PC-9 (cell line): ENCODE results near the gene GLYAT. TPM values are rescaled to one million over a fixed set of nuclear protein-coding genes. Genes with fewer than 3 reads are reported as not detected.

Experiments used
- BruUV-seq: library from RNA; stranded (reverse); fragments of 400-500 nt; replicated peaks from 2 replicates; lab custom pipeline; 2021; lab: Mats Ljungman, UMichigan
- CTCF ChIA-PET: fragments of 300-600 bp; sonication (Branson Sonifier 250); formaldehyde crosslinking; loops from one replicate; lab custom pipeline; 2022; ENCODE audit warnings: antibody characterized with exemption; lab: Charles Lee
- POLR2A ChIA-PET: fragments of 300-600 bp; sonication (Branson Sonifier 250); formaldehyde crosslinking; loops from one replicate; lab custom pipeline; 2022; ENCODE audit warnings: antibody characterized with exemption; ENCODE audit not compliant: unreplicated experiment; lab: Charles Lee
- DNase-seq, 2 experiments: peaks; one replicate each; pipeline versions ENCODE4 v3.0.0 to v3.0.0-alpha.2; 2015 to 2022; ENCODE audit warnings: mixed read lengths in 1 of 2
- H2AFZ ChIP-seq: fragments of 200-600 bp; sonication (generic); 2 replicates; pipeline ENCODE4 v1.8.1; 2017; ENCODE audit warnings: antibody characterized with exemption
- H3F3A ChIP-seq: fragments of 200-600 bp; sonication (generic); 2 replicates; pipeline ENCODE4 v1.8.1; 2017; ENCODE audit warnings: antibody characterized with exemption, mild to moderate bottlenecking, low read depth; ENCODE audit not compliant: insufficient read depth
- H3K27ac ChIP-seq: fragments of 200-600 bp; sonication (generic); 2 replicates; pipeline ENCODE4 v1.6.1; 2016; ENCODE audit warnings: mixed run types
- H3K27me3 ChIP-seq: fragments of 200-600 bp; sonication (generic); 2 replicates; pipeline ENCODE4 v1.6.1; 2016; ENCODE audit warnings: low read depth, mixed run types; ENCODE audit not compliant: insufficient read depth
- H3K36me3 ChIP-seq: fragments of 200-600 bp; sonication (generic); 2 replicates; pipeline ENCODE4 v1.6.1; 2016; ENCODE audit warnings: low read depth, mixed run types
- H3K4me1 ChIP-seq: fragments of 200-600 bp; sonication (generic); replicated peaks from 2 replicates; pipeline ENCODE4 v1.6.1; 2016; ENCODE audit warnings: mixed run types; ENCODE audit not compliant: insufficient read depth
- H3K4me2 ChIP-seq: fragments of 200-600 bp; sonication (generic); 2 replicates; pipeline ENCODE4 v1.6.1; 2017; ENCODE audit warnings: mixed run types
- H3K4me3 ChIP-seq: fragments of 200-600 bp; sonication (generic); 2 replicates; pipeline ENCODE4 v1.6.1; 2016; ENCODE audit warnings: mixed run types
- H3K79me2 ChIP-seq: fragments of 200-600 bp; sonication (generic); 2 replicates; pipeline ENCODE4 v1.6.1; 2017; ENCODE audit warnings: low read depth, mixed run types
- H3K9me2 ChIP-seq: fragments of 200-600 bp; sonication (generic); 2 replicates; pipeline ENCODE4 v1.8.1; 2017; ENCODE audit warnings: mild to moderate bottlenecking; ENCODE audit not compliant: insufficient read depth
- H3K9me3 ChIP-seq: fragments of 200-600 bp; sonication (generic); 2 replicates; pipeline ENCODE4 v1.8.1; 2016; ENCODE audit warnings: low read depth; ENCODE audit not compliant: insufficient read depth
- H4K20me1 ChIP-seq: fragments of 200-600 bp; sonication (generic); 2 replicates; pipeline ENCODE4 v1.8.1; 2017; ENCODE audit not compliant: insufficient read depth
- EZH2 ChIP-seq: fragments of 200-600 bp; sonication (generic); IDR thresholded peaks from 2 replicates; pipeline ENCODE4 v1.8.0; 2017; ENCODE audit warnings: antibody characterized with exemption, low read depth
- intact Hi-C: fragments of 100-400 bp; cut with micrococcal nuclease; formaldehyde crosslinking; loops from one replicate; pipeline ENCODE4 v1.10.0; 2022; ENCODE audit not compliant: unreplicated experiment
- total RNA-seq: library from RNA; stranded (reverse); gene quantifications from 2 replicates; pipeline ENCODE4 v1.2.3, GENCODE V29; 2021
- TF ChIP-seq, protein P1 (sequence below): fragments of 200-600 bp; sonication (generic); conservative IDR thresholded peaks from 2 replicates; pipeline ENCODE4 v1.6.1; 2017; ENCODE audit warnings: mixed run types, antibody characterized with exemption, mild to moderate bottlenecking, moderate library complexity

Gene GLYAT
- total RNA-seq, 1 experiment from 2014 or later: not detected

- Histone ChIP-seq H3K27me3 (no peaks in the 10 kb centered on the region), H3K79me2 (no peaks in the 10 kb centered on the region), H3K4me1 (no peaks in the 10 kb centered on the region), H3K36me3 (no peaks in the 10 kb centered on the region), H2AFZ (no peak overlapping the region), H3K27ac (no peak overlapping the region), H3K4me3 (no peak overlapping the region), H3K4me2 (no peak overlapping the region), H4K20me1 (no peaks in the 10 kb centered on the region; the same call in 1 of the 2 replicates), H3K9me3 (0 out of 2 replicates have a peak, but pooled peaks cover 3% of the 10 kb centered on the region), H3F3A (no peaks in the 10 kb centered on the region), H3K9me2 (peaks cover 4% of the 10 kb centered on the region; the same call in 1 of the 2 replicates)
- DNase-seq: no peak
- ChIA-PET POLR2A (no interaction called here), CTCF (no interaction called here)
- intact Hi-C loops: no loop called here
- BruUV-seq: no TSS peak
- TF ChIP-seq, protein P1, sequence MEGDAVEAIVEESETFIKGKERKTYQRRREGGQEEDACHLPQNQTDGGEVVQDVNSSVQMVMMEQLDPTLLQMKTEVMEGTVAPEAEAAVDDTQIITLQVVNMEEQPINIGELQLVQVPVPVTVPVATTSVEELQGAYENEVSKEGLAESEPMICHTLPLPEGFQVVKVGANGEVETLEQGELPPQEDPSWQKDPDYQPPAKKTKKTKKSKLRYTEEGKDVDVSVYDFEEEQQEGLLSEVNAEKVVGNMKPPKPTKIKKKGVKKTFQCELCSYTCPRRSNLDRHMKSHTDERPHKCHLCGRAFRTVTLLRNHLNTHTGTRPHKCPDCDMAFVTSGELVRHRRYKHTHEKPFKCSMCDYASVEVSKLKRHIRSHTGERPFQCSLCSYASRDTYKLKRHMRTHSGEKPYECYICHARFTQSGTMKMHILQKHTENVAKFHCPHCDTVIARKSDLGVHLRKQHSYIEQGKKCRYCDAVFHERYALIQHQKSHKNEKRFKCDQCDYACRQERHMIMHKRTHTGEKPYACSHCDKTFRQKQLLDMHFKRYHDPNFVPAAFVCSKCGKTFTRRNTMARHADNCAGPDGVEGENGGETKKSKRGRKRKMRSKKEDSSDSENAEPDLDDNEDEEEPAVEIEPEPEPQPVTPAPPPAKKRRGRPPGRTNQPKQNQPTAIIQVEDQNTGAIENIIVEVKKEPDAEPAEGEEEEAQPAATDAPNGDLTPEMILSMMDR: no peak
- no peak for TF ChIP-seq EZH2
Measured at GRCh38 chr11:58744988-58745704, 13.4 kb upstream of the GLYAT start.

DNA sequence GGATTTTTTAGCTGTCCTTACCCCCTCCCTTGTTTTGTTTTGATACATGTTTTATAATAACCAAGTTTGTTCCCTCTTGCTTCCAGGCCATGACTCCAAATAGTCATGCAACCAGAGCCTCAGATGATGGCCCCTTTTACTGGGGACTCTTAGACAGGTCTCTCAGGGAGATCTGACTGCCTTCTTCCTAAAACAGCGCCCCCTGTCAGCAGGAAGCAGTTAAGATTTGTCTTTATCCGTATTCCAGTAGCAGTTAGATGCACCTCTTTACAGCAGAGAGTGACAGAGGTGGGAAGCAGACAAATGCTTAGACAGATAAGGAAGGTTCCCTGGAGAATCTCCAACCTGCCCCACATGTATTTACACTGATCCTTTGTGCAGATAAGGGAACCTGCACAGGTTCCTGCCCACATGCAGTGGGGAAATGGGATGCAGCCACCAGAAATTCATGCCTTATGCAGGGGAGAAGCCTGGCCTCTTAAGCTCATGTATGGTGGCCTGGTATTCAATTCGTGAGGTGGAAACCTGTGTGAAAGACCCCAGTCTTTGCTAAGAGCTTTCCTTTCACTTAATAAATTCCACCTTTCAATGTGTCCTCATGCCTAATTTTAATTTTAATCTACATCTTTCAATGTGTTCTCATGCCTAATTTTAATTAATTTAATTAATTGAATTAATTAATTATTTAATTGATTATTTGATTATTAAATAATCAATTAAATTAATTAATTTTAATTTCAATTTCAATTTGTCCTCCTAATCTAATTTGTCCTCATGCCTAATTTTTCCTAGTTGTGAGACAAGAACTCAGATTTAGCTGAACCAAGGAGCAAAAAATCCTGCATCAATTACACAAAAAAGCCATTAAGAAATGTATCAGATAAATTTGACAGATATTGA, 11.5 kb upstream of the GLYAT start:
- Histone ChIP-seq H3K27me3 (no peaks in the 10 kb centered on the region), H3K27ac (no peak overlapping the region), H2AFZ (no peak overlapping the region), H3K4me1 (no peaks in the 10 kb centered on the region), H3F3A (no peaks in the 10 kb centered on the region), H3K79me2 (no peaks in the 10 kb centered on the region), H3K9me3 (0 out of 2 replicates have a peak, but pooled peaks cover 3% of the 10 kb centered on the region), H4K20me1 (no peaks in the 10 kb centered on the region; the same call in 1 of the 2 replicates), H3K36me3 (no peaks in the 10 kb centered on the region), H3K4me3 (no peak overlapping the region), H3K4me2 (no peak overlapping the region), H3K9me2 (peaks cover 4% of the 10 kb centered on the region; the same call in 1 of the 2 replicates)
- no peak for DNase-seq
- ChIA-PET CTCF (no interaction called here), POLR2A (no interaction called here)
- TF ChIP-seq, protein P1: peak; percentile 45; the same call in 1 of the 2 replicates
- no peak for TF ChIP-seq EZH2
- BruUV-seq: no TSS peak
- intact Hi-C loops: no loop called here

DNA sequence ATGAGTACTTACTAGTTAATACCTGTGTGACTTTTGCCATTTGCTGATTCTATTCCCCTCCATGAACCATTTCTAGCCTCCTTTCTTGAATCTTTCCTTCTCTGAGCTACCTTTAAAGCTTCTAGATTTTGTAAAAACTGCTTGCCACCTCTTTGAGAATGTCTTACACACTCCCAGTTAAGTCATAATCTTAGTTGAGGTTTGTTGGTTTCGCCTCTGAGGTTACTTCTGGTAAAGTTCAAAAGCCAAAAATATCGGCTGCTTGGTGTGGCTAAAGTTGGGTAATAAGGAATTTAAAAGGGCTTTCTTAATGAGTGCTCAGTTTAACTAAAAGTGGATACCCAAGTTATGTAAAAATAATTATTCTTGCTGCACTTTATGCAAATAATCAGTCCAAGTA, 10.4 kb upstream of the GLYAT start:
- H3K9me3 ChIP-seq: 0 out of 2 replicates have a peak, but pooled peaks cover 3% of the 10 kb centered on the region
- no peaks in the 10 kb centered on the region for H3K79me2 ChIP-seq
- intact Hi-C loops: no loop called here
- DNase-seq: no peak
- TF ChIP-seq, protein P1: no peak
- no peak for TF ChIP-seq EZH2
- H3K27ac ChIP-seq: no peak overlapping the region
- no peaks in the 10 kb centered on the region for H3K27me3 ChIP-seq
- H3K4me3 ChIP-seq: no peak overlapping the region
- no peaks in the 10 kb centered on the region for H3K4me1 ChIP-seq
- no peaks in the 10 kb centered on the region for H3F3A ChIP-seq
- H4K20me1 ChIP-seq: no peaks in the 10 kb centered on the region; the same call in 1 of the 2 replicates
- no peaks in the 10 kb centered on the region for H3K36me3 ChIP-seq
- ChIA-PET POLR2A (no interaction called here), CTCF (no interaction called here)
- peaks cover 3% of the 10 kb centered on the region; the same call in 1 of the 2 replicates for H3K9me2 ChIP-seq
- BruUV-seq: no TSS peak
- H2AFZ ChIP-seq: no peak overlapping the region
- no peak overlapping the region for H3K4me2 ChIP-seq
